Liver (tissue), 9 donors: ENCODE measurements around the gene WDR27. TPM values are rescaled to one million over a fixed set of nuclear protein-coding genes. Genes with fewer than 3 reads are reported as not detected.

Experiments
- DNase-seq: peaks from one replicate; pipeline ENCODE4 v3.0.0-alpha.2; 2017; ENCODE audit warnings: low spot score
- H3K27ac ChIP-seq, 2 donors: one replicate each; pipeline ENCODE4 v1.7.0; 2013; ENCODE audit warnings: inconsistent platforms in 2 of 2, low read length in 2 of 2, control low read depth in 1 of 2, low read depth in 1 of 2, mild to moderate bottlenecking in 1 of 2
- H3K27me3 ChIP-seq, 4 donors: one replicate each; pipeline versions ENCODE4 v1.6.1 to v1.7.0; 2013; ENCODE audit warnings: low read length in 3 of 4, inconsistent platforms in 1 of 4, mild to moderate bottlenecking in 1 of 4, moderate library complexity in 1 of 4; ENCODE audit not compliant: control insufficient read depth in 4 of 4, insufficient read depth in 4 of 4
- H3K36me3 ChIP-seq, 4 donors: one replicate each; pipeline versions ENCODE4 v1.6.1 to v1.7.0; 2013; ENCODE audit warnings: low read length in 3 of 4, mild to moderate bottlenecking in 3 of 4, low read depth in 1 of 4, moderate library complexity in 1 of 4; ENCODE audit not compliant: control insufficient read depth in 4 of 4, insufficient read depth in 3 of 4
- H3K4me1 ChIP-seq, 4 donors: one replicate each; pipeline versions ENCODE4 v1.6.1 to v1.7.0; 2013; ENCODE audit warnings: low read length in 3 of 4, mild to moderate bottlenecking in 3 of 4, moderate library complexity in 1 of 4; ENCODE audit not compliant: control insufficient read depth in 4 of 4, insufficient read depth in 4 of 4
- H3K4me3 ChIP-seq, 3 donors: one replicate each; pipeline versions ENCODE4 v1.6.1 to v1.7.0; 2013; ENCODE audit warnings: low read length in 3 of 3, control low read depth in 1 of 3, low read depth in 1 of 3, mild to moderate bottlenecking in 1 of 3
- H3K9ac ChIP-seq, 2 donors: one replicate each; pipeline ENCODE4 v1.7.0; 2013; ENCODE audit warnings: low read length in 2 of 2, mild to moderate bottlenecking in 2 of 2, moderate library complexity in 2 of 2, control low read depth in 1 of 2, low read depth in 1 of 2
- H3K9me3 ChIP-seq, 4 donors: one replicate each; pipeline versions ENCODE4 v1.6.1 to v1.7.0; 2013; ENCODE audit warnings: low read length in 3 of 4; ENCODE audit not compliant: control insufficient read depth in 4 of 4
- EGR1 ChIP-seq, 2 donors: IDR thresholded peaks; 2 replicates each; pipeline ENCODE4 v1.6.1; 2016 to 2018; ENCODE audit warnings: antibody characterized with exemption in 2 of 2, low read depth in 2 of 2
- FOXA1 ChIP-seq: IDR thresholded peaks from 2 replicates; pipeline ENCODE4 v1.6.1; 2016; ENCODE audit warnings: antibody characterized with exemption
- FOXA2 ChIP-seq: IDR thresholded peaks from 2 replicates; pipeline ENCODE4 v1.6.1; 2016; ENCODE audit warnings: antibody characterized with exemption
- GABPA ChIP-seq, 2 donors: IDR thresholded peaks in 1 of 2; conservative IDR thresholded peaks in 1 of 2; 2 replicates each; pipeline ENCODE4 v1.6.1; 2016; ENCODE audit warnings: antibody characterized with exemption in 2 of 2, mild to moderate bottlenecking in 1 of 2, moderate library complexity in 1 of 2
- HNF4A ChIP-seq, 2 donors: conservative IDR thresholded peaks; 2 replicates each; pipeline ENCODE4 v1.6.1; 2016; ENCODE audit warnings: antibody characterized with exemption in 2 of 2, mild to moderate bottlenecking in 2 of 2
- JUND ChIP-seq, 2 donors: IDR thresholded peaks; 2 replicates each; pipeline ENCODE4 v1.6.1; 2016; ENCODE audit warnings: antibody characterized with exemption in 2 of 2
- NR2F2 ChIP-seq: IDR thresholded peaks from 2 replicates; pipeline ENCODE4 v1.6.1; 2016; ENCODE audit warnings: antibody characterized with exemption
- RAD21 ChIP-seq, 2 donors: IDR thresholded peaks; 2 replicates each; pipeline ENCODE4 v1.6.1; 2016; ENCODE audit warnings: antibody characterized with exemption in 2 of 2, mild to moderate bottlenecking in 2 of 2
- REST ChIP-seq: IDR thresholded peaks from 2 replicates; pipeline ENCODE4 v1.6.1; 2016; ENCODE audit warnings: antibody characterized with exemption, mild to moderate bottlenecking
- RXRA ChIP-seq, 2 donors: IDR thresholded peaks; 2 replicates each; pipeline ENCODE4 v1.6.1; 2017 to 2018; ENCODE audit warnings: antibody characterized with exemption in 2 of 2, mild to moderate bottlenecking in 1 of 2
- SP1 ChIP-seq: IDR thresholded peaks from 2 replicates; pipeline ENCODE4 v1.6.1; 2018; ENCODE audit warnings: antibody characterized with exemption, mild to moderate bottlenecking
- TAF1 ChIP-seq: conservative IDR thresholded peaks from 2 replicates; pipeline ENCODE4 v1.6.1; 2016; ENCODE audit warnings: antibody characterized with exemption, mild to moderate bottlenecking
- YY1 ChIP-seq: IDR thresholded peaks from 2 replicates; pipeline ENCODE4 v1.6.1; 2016; ENCODE audit warnings: antibody characterized with exemption, mild to moderate bottlenecking
- ZBTB33 ChIP-seq: IDR thresholded peaks from 2 replicates; pipeline ENCODE4 v1.6.1; 2016; ENCODE audit warnings: antibody characterized with exemption
- WGBS: extraction: QIAGEN DNeasy Blood & Tissue Kit; methylation state at CpG from one replicate; pipeline ENCODE4 v1.1.7; 2013; 5-methylcytosine and 5-hydroxymethylcytosine counted together
- polyA plus RNA-seq, 2 donors: library from polyadenylated mRNA; stranded (reverse) in 1 of 2; unstranded in 1 of 2; fragments of 200-250 nt in 1 of 2; fragments of >200 nt in 1 of 2; fragmentation: Nextera tagmentation in 1 of 2; extraction: Ambion mirVana in 1 of 2; gene quantifications; one replicate each; pipeline versions ENCODE4 v1.2.1 to v1.2.3, GENCODE V29; 2013 to 2015
- total RNA-seq, 2 donors: library from RNA; depleted of rRNA; stranded (reverse); fragments of >200 nt; gene quantifications; one replicate each; pipeline ENCODE4 v1.2.3, GENCODE V29; 2014
- TF ChIP-seq, protein P1 (sequence below): IDR thresholded peaks from 2 replicates; pipeline ENCODE4 v1.6.1; 2016; ENCODE audit warnings: antibody characterized with exemption
- TF ChIP-seq, protein P2 (sequence below): fragments of 150-350 bp; IDR thresholded peaks from 2 replicates; pipeline ENCODE4 v1.5.1; 2017; ENCODE audit warnings: improper control_type of control experiment, low read depth, low read length; ENCODE audit not compliant: missing input control
- donor health status: healthy.
- donor health status: healthy.
- donor health status: healthy.
- donor health status: healthy.
- donor health status: healthy.

Gene WDR27
- total and polyA plus RNA-seq, 4 donors: 3.7 to 20.1 (median 7.7) TPM

DNA sequence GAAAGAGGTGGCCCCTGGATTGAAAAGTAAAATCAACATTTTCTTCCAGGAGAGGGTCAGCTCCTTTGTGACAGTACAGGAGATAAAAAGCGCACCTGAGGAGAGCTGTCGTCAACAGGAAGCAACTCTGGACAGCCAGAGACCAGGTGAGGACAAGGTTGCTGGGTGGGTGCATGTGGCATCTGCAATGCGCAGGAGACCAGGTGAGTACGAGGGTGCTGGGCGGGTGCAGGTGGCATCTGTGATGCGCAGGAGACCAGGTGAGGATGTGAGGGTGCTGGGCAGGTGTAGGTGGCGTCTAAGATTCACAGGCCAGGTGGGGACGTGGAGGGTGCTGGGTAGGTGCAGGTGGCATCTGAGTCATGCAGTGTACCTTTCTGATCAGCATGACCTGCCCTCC lies 38.4 kb downstream of the WDR27 start:
- no peak for TF ChIP-seq JUND (IDR thresholded peaks at IDR 0.05)
- no peak for TF ChIP-seq SP1
- TF ChIP-seq TAF1: no peak
- TF ChIP-seq, protein P1, sequence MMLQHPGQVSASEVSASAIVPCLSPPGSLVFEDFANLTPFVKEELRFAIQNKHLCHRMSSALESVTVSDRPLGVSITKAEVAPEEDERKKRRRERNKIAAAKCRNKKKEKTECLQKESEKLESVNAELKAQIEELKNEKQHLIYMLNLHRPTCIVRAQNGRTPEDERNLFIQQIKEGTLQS: no peak
- no peak for TF ChIP-seq RXRA (IDR thresholded peaks at IDR 0.05)
- no peak for TF ChIP-seq REST
- no peak for TF ChIP-seq ZBTB33
- TF ChIP-seq HNF4A (conservative IDR thresholded peaks at IDR 0.05): no peak
- no peak for TF ChIP-seq FOXA1
- H3K9ac ChIP-seq: no peak overlapping the region
- no peaks in the 10 kb centered on the region for H3K9me3 ChIP-seq
- no peak for DNase-seq
- H3K27ac ChIP-seq: no peak overlapping the region
- no peaks in the 10 kb centered on the region for H3K27me3 ChIP-seq
- H3K36me3 ChIP-seq: peaks cover 2 to 64% (median 18%) of the 10 kb centered on the region in 4 donors
- WGBS: 97% methylated on average over 8 of the region's 8 CpGs
- H3K4me1 ChIP-seq: no peaks in the 10 kb centered on the region
- H3K4me3 ChIP-seq: no peak overlapping the region

DNA sequence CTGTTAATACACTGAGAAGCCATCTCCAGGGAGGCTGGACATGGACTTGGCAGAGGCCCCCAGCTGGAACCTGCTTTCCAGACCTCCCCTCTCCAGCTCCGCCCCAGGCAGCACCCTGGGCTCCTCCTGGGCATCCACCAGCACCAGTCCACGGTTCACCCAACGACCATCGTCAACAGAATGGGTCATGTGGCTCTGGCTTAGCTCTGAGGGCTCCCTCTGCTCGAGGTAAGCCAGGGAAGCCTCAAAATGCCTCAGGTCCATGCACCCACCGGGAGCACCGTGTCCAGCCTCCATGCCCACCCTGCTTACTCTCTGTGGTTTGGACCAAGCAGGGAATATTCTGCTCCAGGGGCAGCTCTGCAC lies 40.5 kb downstream of the WDR27 start:
- TF ChIP-seq NR2F2 (no peak), YY1 (no peak), HNF4A (conservative IDR thresholded peaks at IDR 0.05) (no peak), TAF1 (no peak), GABPA (IDR thresholded peaks at IDR 0.05 in 1 of 2, conservative IDR thresholded peaks at IDR 0.05 in 1 of 2) (no peak), RXRA (IDR thresholded peaks at IDR 0.05) (no peak), ZBTB33 (no peak), EGR1 (IDR thresholded peaks at IDR 0.05; ENCODE audit: low read depth in 2 of 2) (no peak), FOXA1 (no peak), SP1 (no peak), REST (no peak), FOXA2 (no peak), RAD21 (IDR thresholded peaks at IDR 0.05) (no peak)
- TF ChIP-seq, protein P2, sequence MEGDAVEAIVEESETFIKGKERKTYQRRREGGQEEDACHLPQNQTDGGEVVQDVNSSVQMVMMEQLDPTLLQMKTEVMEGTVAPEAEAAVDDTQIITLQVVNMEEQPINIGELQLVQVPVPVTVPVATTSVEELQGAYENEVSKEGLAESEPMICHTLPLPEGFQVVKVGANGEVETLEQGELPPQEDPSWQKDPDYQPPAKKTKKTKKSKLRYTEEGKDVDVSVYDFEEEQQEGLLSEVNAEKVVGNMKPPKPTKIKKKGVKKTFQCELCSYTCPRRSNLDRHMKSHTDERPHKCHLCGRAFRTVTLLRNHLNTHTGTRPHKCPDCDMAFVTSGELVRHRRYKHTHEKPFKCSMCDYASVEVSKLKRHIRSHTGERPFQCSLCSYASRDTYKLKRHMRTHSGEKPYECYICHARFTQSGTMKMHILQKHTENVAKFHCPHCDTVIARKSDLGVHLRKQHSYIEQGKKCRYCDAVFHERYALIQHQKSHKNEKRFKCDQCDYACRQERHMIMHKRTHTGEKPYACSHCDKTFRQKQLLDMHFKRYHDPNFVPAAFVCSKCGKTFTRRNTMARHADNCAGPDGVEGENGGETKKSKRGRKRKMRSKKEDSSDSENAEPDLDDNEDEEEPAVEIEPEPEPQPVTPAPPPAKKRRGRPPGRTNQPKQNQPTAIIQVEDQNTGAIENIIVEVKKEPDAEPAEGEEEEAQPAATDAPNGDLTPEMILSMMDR: no peak
- H3K36me3 ChIP-seq: peaks cover 5 to 59% (median 14%) of the 10 kb centered on the region in 4 donors
- no peaks in the 10 kb centered on the region for H3K9me3 ChIP-seq
- H3K9ac ChIP-seq: no peak overlapping the region
- no peak overlapping the region for H3K4me3 ChIP-seq
- WGBS: 95% methylated on average over 7 of the region's 7 CpGs
- H3K27me3 ChIP-seq: no peaks in the 10 kb centered on the region
- H3K27ac ChIP-seq: no peak overlapping the region
- no peak for DNase-seq
- H3K4me1 ChIP-seq: no peaks in the 10 kb centered on the region
